CD4-positive, alpha-beta T cell treated with Interleukin-15 for 4 hours (primary cell): Measurements from ENCODE around the gene TTC9.

Experiments
- DNase-seq: peaks from one replicate; pipeline ENCODE4 v3.0.0-alpha.2; 2020; ENCODE audit warnings: low spot score

Gene TTC9

DNA sequence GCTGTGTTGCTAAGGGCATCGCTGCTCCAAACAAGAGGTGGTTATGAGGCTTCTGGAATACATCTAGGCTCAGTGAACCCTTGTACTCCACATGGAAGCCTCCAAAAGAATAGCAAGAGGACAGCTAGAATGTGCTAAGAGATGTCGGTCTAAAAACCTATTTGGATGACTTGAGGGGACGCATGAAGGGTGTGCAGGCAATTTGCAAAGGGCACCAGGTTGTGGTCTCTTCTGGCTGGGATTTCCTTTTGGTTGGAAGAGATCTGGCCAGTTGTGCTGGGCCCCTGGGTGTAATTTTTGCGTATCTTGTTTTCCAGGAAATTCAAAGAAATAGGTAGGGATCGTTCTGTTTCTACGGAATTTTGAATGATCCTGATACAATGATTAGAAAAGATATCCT lies 4.2 kb downstream of the TTC9 start:
- no peak for DNase-seq

GRCh38 chr14:70646705-70647104 lies 5.0 kb downstream of the TTC9 start:
- DNase-seq, result no peak

DNA sequence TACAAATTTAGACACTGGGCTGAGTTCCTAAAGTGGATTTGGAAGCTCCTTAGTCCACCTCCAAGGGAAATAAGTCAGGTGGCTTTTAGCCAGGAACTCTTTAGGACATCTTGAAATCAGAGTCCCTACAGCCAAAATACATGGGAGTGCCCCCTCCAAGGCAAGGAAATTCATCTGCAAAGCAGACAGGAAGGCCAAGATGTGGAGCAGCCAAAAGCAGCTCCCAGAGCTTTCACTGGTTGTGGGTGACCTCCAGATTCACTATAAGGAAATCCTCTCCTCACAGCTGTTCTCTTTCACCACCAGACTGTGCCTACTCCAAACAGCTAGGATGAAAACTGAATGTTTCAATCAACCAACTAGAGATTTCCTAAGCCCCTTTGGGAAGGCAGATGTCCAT lies 6.6 kb downstream of the TTC9 start:
- no peak for DNase-seq

DNA sequence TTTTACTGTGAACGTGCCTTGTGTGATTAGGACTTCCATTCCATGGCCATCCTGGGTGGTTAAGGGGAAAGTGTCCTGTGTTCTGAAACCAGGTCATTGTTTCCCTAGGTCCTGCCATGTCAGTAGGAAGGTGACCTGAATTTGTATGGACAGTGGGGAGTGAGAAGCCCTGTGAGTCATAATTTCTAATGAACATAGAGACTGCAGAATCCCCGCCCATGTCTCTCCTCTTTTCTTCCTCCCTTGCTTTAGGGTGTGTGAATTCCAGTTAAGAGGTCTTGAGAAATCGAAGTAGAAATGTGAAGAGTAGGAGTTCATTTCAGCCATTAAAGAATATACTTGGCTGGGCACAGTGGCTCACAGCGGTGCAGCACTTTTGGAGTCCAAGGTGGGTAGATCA lies 8.1 kb downstream of the TTC9 start:
- DNase-seq, result no peak

DNA sequence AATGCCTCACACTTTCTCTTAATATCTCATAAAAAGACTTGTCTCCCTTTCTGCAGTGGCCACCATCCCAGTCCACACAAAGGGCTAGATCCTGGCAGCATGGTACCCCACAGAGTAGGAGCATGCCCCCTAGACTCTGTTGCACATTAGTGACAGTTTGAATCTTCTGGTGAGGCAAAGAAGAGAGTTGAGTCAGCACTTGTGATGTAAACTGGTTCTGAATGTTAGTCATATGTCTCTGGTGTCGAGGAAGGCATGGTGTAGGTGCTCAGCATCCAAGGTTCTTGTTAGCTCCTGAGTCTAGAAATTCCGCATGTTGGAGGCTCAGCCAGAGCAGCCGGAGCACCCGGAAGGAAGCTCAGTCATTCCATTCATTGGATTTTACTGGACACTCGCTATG lies 9.8 kb downstream of the TTC9 start:
- no peak for DNase-seq

GRCh38 chr14:70652871-70653270 lies 11.2 kb downstream of the TTC9 start:
- DNase-seq, result no peak

- DNase-seq, result no peak
Observed at GRCh38 chr14:70653662-70654061, 11.9 kb downstream of the TTC9 start.

GRCh38 chr14:70654632-70655031 lies 12.9 kb downstream of the TTC9 start:
- peak; percentile 34 for DNase-seq

GRCh38 chr14:70655110-70655826 lies 13.6 kb downstream of the TTC9 start:
- DNase-seq, result peak; percentile 79

- DNase-seq, result peak; percentile 31
Observed at GRCh38 chr14:70658899-70659298, 17.2 kb downstream of the TTC9 start.

GRCh38 chr14:70660967-70661893 lies 19.5 kb downstream of the TTC9 start:
- DNase-seq, result peak; percentile 61

GRCh38 chr14:70662080-70662479 lies 20.4 kb downstream of the TTC9 start:
- no peak for DNase-seq

GRCh38 chr14:70662816-70663215 lies 21.1 kb downstream of the TTC9 start:
- DNase-seq, result no peak

DNA sequence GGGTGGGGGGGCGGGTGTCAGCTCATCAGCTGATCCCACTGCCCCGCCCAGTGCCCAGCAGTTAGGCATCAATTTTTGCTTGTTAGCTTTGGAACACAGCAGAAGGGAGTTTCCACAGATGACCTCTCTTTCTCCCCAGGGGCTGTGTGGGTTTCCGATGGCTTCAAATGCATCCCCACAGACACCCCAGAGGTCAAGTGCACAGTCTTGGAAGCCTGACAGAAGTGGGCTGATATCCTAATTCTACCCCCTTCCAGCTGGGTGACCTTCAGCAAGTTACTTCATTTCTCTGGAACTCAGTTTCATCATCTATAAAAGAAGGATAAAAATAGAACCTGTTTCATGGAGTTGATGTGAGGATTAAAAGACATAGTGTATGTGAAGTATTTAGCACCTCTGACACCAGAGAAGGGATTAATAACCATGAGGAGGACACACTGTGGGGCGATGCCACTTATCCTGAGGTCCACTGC lies 22.0 kb downstream of the TTC9 start:
- no peak for DNase-seq

DNA sequence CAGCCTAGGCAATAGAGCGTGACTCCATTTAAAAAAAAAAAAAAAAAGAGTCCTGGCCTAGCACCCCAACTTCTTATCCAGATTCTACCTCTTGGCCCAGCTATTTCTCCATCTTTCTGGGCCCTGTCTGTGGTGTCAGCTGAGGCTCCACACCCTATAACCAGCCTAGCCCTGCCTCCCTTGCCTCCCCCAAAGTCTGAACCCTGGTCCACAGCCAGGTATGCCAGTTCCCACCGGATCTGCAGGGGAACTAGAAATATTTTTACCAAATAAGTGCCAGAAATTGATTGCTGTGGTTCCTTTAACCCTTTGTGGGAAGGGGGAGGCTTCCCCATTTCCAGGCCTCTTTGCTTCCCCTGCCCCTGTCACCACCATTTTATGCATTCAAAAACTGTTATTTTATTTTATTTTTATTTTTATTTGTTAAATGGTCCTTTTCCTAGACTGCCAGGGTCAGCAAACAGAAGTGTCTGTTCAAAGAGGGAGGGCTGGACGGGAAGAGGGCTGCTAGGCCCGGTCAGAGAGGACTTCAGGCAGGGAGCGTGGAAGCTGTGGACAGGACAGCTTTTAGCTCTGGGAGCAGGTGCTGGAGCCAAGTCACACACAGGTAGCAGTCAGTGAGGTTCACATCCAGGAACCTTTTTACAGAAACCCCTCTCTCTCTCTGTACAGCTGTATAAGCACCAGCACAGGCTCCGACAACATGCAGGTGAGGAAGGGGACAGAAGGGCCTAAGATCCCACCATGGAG lies 23.2 kb downstream of the TTC9 start:
- no peak for DNase-seq

GRCh38 chr14:70665448-70666360 lies 24.0 kb downstream of the TTC9 start:
- DNase-seq, result no peak

GRCh38 chr14:70666361-70666686 lies 24.6 kb downstream of the TTC9 start:
- DNase-seq, result no peak

GRCh38 chr14:70670992-70671651 lies 29.4 kb downstream of the TTC9 start:
- DNase-seq, result no peak

- DNase-seq, result no peak
Observed at GRCh38 chr14:70671652-70672644, 30.2 kb downstream of the TTC9 start.

GRCh38 chr14:70677341-70677740 lies 35.6 kb downstream of the TTC9 start:
- DNase-seq, result no peak
